ENCODE data around the gene ARL2BP. TPM values are rescaled to one million over a fixed set of nuclear protein-coding genes. Genes with fewer than 3 reads are reported as not detected.

The ARL2BP gene
- total and polyA plus RNA-seq, 12 donors: 33.4 to 57.9 (median 45.9) TPM

DNA sequence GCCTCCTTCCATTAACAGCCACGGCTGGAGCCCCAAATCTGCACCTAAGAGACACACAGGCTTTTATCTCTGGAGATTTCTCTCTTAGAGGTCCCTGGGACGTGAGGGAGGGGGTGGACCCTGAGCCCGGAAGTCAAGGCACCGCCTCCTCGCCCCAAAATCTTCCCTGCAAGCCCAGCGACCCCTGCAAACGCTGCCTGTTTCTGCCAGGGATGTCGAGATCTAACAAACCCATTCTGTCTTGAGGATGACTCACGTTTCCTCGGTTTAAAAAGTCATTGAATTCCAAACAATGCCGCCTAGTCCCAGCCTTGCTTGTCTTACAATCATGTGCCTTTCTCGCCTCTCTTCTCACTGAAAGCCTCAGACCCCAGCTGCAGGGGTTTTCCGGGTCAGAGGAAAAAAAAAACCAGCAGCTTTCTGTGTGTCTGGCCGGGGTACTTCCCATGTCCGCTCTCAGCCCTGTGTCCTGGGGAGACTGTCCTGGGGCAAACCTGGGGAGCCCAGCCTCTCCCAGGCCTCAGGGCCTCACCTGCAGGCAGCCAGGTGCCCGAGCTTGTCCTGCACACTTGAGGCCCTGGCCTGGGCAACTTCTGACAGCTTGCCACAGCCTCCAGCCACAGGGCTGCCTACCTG, 15.4 kb downstream of the ARL2BP start:
- TF ChIP-seq, protein P1, sequence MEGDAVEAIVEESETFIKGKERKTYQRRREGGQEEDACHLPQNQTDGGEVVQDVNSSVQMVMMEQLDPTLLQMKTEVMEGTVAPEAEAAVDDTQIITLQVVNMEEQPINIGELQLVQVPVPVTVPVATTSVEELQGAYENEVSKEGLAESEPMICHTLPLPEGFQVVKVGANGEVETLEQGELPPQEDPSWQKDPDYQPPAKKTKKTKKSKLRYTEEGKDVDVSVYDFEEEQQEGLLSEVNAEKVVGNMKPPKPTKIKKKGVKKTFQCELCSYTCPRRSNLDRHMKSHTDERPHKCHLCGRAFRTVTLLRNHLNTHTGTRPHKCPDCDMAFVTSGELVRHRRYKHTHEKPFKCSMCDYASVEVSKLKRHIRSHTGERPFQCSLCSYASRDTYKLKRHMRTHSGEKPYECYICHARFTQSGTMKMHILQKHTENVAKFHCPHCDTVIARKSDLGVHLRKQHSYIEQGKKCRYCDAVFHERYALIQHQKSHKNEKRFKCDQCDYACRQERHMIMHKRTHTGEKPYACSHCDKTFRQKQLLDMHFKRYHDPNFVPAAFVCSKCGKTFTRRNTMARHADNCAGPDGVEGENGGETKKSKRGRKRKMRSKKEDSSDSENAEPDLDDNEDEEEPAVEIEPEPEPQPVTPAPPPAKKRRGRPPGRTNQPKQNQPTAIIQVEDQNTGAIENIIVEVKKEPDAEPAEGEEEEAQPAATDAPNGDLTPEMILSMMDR (IDR thresholded peaks at IDR 0.05): no peak
- intact Hi-C loops (cut with DNase I): no loop called here
- H3K27ac ChIP-seq: peak overlapping the region; percentile 56 to 79 (median 68)
- H3K9me3 ChIP-seq: no peaks in the 10 kb centered on the region
- ATAC-seq (peak in 7 of 8 donors; percentile 36 to 71 (median 50)), DNase-seq (no peak)
- peaks cover 3 to 17% (median 11%) of the 10 kb centered on the region in 9 donors for H3K4me1 ChIP-seq
- H3K36me3 ChIP-seq: peaks cover 0 to 15% (median 8%) of the 10 kb centered on the region in 9 donors
- WGBS, 2 donors: 36 to 48% methylated on average over 16 of the region's 16 CpGs
- no peaks in the 10 kb centered on the region for H3K27me3 ChIP-seq
- no peak overlapping the region for H3K4me3 ChIP-seq

DNA sequence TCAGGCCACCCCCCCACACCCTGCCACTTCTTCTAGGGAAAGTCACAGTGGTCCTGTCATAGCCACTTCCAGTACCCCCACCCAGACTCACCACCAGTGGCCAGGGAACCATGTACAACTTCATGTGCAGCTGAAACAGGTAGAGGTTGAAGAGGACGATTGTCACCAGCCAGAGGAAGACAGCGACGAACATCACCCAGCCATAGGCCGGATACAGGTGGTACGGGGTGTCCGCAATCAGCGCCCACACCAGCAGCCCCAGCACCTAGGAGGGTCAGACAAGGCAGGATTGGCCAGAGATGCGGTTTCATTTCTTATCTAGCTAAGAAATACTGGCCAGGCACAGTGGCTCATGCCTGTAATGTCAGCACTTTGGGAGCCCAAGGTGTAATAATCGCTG, 16.7 kb downstream of the ARL2BP start:
- H3K36me3 ChIP-seq: peaks cover 0 to 1% (median 0%) of the 10 kb centered on the region in 9 donors
- peaks cover 7 to 31% (median 24%) of the 10 kb centered on the region in 9 donors for H3K4me1 ChIP-seq
- H3K27me3 ChIP-seq: no peaks in the 10 kb centered on the region
- intact Hi-C loops (cut with DNase I): no loop called here
- peak overlapping the region in 1 of 10 donors; percentile 79 for H3K27ac ChIP-seq
- 95 to 97% methylated on average over 9 of the region's 9 CpGs for WGBS, 2 donors
- DNase-seq: no peak
- TF ChIP-seq, protein P1 (IDR thresholded peaks at IDR 0.05): no peak
- H3K9me3 ChIP-seq: no peaks in the 10 kb centered on the region
- no peak for ATAC-seq
- no peak overlapping the region for H3K4me3 ChIP-seq

DNA sequence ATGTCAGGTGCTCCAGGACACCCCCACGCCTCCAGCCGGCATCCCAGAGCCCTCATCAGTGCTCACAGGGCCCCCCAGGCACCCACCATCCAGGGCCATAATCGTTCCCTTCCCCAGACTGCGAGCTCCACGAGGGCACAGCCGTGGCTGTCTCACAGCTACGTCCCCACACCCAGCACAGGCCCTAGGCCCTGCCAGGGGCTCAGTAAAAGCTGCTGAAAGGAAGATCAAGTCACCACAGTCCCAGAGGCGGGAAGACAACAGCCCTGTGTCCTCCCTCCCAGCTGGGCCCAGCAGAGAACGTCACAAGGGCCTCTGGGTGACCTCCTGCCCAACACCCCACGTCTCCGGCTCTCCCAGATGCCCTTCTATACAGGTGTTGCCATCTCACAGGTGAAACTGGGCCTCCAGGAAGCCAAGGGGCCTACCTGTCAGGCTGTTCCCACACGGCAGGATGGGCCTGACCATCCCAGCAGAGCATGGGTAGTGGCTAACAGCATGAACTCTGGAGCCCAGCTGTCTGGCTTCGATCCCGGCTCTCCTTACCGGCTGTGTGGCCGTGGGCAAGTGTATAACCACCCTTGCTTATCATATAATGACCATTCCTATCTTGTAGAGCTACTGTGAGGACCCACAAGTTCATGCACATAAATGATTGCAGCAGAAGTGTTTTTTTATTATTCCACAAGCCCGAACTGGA, 17.9 kb downstream of the ARL2BP start:
- Histone ChIP-seq H3K27me3 (no peaks in the 10 kb centered on the region), H3K9me3 (no peaks in the 10 kb centered on the region), H3K4me3 (no peak overlapping the region), H3K36me3 (no peaks in the 10 kb centered on the region), H3K27ac (no peak overlapping the region), H3K4me1 (peaks cover 7 to 41% (median 28%) of the 10 kb centered on the region in 9 donors)
- ATAC-seq (no peak), DNase-seq (no peak)
- 83 to 86% methylated on average over 17 of the region's 17 CpGs for WGBS, 2 donors
- TF ChIP-seq, protein P1 (IDR thresholded peaks at IDR 0.05): no peak
- intact Hi-C loops (cut with DNase I): no loop called here

DNA sequence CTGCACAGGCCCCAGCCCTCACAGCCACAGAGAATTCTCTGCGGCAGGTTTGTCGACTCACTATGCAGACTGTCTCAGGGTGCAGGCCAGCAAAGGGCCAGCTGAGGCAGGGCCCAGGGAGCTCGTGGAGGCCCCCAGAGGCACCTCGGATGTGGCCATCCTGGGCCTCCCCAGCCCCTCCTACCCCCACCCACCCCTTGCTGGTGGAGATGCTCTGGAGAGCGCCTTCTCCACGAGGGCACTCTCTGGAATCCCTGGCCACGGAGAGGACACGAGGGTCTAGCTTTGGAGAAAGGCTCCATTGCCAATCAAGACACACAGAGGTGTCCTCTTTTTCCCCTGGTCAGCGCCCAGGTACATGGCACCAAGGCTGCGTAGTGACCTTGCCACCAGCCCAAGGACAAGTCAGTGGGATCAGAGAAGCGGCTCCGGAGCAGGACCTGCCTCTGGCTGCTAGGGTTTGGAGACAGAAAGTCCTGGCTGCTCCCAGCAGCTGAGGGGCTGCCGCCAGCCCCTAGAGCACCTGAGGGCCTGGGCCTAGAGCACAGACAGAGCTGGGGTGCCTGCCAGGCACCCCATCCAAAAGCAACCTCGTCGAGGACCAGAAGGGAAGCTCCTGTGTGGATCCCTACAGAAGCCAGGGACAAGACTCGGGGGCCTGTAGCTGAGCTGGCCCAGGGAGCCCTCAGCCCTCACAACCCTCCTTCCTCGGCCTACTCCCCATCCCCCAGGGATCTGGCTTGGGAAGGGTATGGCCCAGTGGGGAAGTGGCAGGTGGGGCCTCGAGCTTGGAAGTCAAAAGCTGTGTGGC, 18.7 kb downstream of the ARL2BP start:
- TF ChIP-seq, protein P1 (IDR thresholded peaks at IDR 0.05): no peak
- intact Hi-C loops (cut with DNase I): no loop called here
- H3K4me3 ChIP-seq: no peak overlapping the region
- H3K4me1 ChIP-seq: peaks cover 7 to 49% (median 31%) of the 10 kb centered on the region in 9 donors
- WGBS, 2 donors: 89 to 90% methylated on average over 18 of the region's 18 CpGs
- DNase-seq (no peak), ATAC-seq (no peak)
- no peaks in the 10 kb centered on the region for H3K9me3 ChIP-seq
- no peaks in the 10 kb centered on the region for H3K27me3 ChIP-seq
- H3K27ac ChIP-seq: no peak overlapping the region
- no peaks in the 10 kb centered on the region for H3K36me3 ChIP-seq

Data from heart right ventricle (tissue), 16 donors.